NCI-H510A treated with DMSO at 0.1 percent for 48 hours (cell line): ENCODE data around the gene HAUS7.

ENCODE experiments used
- DNase-seq: peaks from one replicate; lab custom pipeline; 2025; lab: John Stamatoyannopoulos, UW

HAUS7 gene

DNA sequence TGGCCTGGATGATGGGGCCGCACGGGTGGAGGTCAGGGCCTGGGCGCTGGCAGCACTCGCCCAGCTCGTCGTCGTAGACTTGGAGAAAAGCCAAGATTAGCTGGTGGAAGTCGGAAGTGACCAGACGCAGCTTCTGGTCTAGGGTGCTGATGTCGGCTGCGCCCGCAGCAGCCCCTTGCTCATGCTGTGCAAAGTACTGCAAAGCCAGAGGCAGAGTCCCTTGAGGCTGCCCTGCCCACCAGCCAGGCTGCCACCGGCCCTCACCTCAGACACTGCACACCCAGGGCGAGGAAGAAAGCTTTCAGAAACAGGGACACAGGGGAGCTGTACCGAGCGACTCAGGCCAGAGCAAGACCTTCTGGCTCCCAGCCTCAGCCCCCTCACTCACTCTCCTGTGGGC is 14.8 kb downstream of the HAUS7 start:
- no peak for DNase-seq

DNA sequence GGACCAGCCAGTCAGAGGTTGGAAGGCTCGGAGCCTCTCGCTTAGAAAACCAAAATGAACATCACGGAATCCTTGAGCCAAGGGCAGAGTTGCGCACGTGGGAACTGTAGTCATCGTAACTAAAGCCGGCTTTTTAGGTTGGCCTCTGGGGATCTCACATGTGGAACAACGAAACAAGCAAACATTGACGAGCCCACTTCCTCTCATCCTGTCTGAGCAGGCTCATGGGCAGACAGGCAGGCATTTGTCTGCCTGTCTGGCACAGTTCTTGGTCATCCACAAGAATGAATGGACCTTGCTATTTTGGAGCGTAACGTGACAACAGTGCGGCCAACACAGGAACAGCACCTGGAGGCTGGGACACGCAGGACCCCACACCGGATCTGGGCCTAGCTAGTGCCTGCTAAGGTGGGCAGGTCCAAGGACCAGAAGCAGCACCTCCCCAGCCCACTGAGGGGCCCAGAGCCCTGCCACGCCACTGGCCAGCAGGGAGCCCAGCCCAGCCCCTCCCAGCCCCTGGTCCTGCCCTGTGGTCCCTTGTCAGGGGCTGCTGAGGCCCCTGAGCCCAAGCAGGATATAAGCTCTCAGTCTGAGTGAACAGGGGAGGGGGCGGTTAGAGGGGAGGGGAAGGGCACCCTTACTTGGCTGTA is 15.3 kb downstream of the HAUS7 start:
- DNase-seq, result no peak

DNA sequence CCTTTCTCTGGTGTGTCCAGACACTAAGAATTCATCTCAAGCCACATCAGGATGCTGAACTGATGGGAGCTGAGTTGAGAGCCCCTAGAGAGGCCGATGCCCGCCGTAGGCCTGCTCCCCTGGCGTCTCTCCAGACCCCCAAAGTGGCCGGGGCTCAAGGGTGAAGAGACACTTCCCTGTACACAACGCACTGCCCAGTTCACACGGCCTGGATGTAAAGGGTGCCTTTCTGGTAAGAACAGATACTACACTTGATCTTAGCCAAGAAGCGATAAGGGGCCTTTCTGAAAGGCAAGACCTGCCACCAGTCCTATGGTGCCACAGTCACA is 19.5 kb downstream of the HAUS7 start:
- DNase-seq, result no peak

DNA sequence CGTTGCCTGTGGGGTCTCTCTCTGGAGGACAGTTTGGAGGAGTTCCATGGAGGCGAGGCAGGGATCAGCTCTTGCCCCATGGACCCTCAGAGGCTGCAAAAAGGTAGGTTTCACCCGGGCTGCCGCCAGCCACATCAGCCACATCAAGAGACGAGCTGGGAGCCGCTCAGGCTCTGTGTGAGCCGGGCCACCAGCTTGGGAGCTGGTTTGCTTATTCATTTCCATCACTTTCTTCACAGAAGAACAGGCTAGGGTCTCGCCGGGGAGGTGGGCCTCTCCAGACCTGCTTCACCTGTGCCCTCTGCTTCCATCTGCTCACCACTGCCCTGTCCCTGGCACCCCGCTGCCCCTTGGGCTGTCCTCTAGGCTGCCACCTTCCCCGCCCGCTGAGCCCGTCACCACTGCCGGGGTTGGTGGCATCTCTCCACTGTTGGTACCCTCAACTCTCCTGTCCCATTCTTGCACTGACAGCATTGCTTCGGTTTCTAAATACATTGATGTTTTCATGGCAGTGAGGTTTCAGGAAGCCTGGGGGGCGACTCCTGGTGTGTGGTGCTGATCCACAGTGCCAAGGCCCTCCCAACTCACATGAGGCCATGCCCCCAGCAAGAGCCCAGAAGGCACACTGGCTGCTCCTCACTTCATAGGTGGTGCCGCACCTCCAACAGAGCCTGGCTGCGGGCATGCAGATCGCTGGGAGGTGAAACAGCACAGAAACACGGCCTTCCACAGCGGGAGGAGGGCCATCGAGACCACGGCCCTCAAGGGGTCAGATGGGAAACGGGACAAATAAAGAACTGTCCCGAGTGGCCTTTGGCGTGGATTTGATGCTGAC is 20.0 kb downstream of the HAUS7 start:
- DNase-seq, result no peak

DNA sequence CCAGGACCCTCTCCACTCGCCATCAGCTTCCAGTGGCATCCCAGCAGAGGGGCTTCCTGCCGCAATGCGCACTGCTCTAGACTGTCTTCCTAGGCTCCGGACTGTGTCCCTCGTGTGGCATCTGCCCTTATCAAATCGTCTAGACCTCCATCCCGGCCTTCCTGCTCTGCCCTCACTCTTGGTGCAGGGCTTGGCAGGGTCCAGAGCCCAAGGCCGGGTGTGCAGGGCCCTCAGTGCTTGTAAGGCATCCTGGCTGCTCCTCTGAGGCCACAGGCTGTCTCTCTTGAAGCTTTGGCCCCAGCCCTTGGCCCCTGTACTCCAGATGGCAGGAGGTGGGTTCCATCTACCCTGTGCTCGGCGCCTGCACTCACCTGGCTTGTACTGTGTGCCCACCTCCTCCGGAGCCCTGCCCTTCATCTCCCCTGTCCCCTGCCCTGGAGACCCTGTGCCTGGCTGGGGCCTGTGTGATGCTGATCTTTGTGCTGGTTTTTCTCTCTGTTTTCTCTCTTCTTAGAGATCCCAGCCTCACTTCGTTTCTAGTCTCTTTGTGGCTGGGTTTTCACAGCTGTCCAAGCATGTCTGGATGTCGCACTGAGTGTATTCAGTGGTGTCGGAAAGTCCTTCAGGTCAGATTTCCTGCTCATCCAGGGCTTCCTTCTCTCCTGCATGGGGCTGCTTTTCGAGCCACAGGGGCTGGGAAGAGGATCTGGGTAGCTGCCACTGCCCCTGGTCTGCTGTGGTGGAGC is 20.8 kb downstream of the HAUS7 start:
- DNase-seq, result no peak

DNA sequence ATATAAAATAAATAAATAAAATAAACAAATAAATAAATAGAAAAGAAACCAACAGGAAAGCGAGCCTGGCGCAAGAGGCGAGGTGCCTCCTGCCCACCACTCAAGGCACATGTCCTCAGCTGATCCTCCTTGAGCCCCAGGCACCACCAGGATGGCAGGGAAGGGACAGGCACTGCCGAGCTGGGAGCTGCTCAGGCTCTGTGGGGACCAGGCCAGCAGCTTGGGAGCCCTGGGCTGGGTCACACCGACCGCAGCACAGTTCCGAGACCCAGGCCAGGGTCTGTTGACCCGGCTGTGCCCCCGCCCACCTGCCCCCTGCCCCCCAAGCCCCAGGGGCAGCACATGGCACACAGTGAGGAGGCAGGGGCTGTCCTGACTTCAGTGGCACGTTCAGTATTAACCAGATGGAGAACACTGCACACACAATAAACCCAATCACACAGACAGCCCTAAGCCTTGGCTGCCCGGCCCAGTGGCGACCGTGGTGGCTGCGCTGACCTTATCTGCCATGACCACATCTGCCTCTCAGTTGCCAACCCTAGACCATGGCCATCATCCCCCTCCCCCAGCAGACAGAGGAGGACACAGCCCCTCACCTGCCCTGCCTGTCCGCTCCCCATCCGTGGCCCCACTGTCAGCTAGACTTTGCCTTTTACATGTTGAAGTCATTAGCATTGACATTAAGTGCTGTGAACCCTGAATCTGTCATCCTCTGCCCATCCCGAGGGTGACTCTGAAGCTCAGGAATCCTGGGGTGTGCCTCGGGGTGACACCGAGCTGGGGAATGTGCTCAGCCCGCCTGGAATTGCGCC is 21.6 kb downstream of the HAUS7 start:
- no peak for DNase-seq

DNA sequence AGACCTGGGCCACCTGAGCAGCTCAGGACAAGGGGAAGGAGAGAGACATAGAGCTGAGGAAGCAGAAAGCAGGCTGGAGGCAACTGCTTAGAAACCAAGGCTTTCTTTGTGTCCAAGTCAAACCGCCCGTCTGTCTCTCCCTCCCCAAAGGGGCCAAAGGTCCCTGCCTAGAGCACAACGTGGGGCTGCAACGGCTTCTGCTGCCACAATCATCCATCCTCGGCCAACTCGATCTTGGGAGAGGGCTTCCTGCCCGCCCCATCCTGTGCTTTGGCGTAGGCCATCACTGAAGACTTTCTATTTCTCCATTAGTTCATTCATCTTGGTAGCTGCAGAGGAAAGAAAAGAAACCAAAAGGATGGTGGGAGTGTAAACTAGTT is 22.8 kb downstream of the HAUS7 start:
- DNase-seq, result no peak

DNA sequence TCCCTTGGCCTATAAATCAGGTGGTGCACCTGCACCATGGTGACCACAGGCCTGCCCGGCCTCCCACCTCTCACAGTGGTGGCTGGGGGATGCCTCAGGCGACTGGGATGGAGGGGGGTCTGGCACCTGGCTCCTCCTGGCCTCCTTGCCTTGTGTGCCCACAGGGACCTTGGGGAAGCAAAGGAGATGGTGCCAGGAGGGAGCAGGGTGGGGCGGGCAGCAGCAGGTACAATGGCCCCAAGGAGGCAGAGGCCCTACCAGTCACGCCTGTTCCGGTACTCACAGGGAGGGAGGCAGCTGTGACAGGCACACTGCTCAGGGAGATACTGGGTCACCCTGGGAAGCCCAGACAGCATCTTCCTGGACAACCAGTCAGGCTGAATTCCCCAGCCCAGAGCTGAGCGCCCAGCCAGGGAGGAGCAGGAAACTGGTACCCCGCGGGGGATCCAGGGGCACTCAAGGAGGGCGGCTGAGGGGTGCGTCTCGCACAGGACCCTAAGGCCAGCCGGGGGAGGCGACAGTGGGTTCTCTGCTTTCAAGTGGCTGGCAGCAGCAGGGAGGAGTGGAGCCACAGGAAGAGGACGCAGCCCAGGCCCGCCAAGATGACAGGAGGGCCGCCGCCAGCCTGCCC is 23.3 kb downstream of the HAUS7 start:
- no peak for DNase-seq

DNA sequence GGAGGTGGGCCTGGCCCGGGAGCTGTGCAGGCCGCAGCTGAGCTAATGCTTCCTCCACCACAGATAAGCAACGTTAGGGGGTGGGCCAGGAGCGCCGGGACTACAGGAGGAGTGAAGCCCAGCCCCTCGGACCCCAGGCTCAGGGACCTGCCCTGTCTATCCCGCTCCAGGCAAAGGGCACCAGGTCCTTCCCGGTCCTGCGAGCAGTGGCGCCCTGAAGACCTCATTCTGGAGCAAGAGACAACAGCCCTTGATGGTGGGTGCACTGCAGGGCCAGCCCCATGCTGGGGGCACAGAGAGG is 23.8 kb downstream of the HAUS7 start:
- DNase-seq, result no peak

DNA sequence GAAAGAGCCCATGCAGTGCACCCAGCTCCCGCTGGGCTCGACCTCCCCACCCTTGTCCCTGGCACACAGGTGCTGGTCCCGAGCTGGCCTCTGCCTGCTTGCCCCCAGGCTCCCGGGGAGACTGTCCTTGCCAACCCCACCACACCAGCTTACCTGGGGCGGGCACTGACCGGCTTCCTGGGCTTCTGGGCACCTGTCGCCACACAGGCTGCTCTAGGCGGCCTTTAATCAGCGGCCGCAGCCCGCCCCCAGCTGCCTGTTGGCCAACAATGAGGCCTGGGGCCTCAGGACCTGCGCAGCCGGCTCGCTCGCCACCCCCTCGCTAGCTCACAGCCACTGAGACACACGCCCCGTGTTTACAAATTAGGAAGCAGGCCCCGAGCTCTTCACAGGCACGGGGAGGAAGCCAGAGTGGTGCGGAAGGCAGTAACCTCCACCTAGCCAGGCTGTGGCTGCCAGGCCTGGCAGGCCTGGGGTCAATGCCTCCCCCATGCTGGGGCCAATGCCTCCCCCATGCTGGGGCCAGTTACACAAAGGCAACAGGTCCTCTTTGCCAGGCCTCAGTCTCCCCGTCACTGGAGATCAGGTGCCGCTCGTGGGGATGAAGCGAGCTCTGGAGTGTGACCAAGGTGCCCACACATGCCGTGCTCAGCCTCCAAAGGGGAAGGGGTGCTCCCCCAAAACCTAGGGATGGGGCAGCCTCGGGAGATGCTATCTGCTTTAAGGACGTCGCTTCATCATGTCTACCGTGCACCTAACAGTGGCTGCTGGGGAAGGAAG is 24.3 kb downstream of the HAUS7 start, which contains the start of gene TREX2:
Gene TREX2, minus strand, starts transcription at position 201 of the 780 bp plus-strand sequence. CDS start 626 bp downstream, outside the sequence.
- no peak for DNase-seq

DNA sequence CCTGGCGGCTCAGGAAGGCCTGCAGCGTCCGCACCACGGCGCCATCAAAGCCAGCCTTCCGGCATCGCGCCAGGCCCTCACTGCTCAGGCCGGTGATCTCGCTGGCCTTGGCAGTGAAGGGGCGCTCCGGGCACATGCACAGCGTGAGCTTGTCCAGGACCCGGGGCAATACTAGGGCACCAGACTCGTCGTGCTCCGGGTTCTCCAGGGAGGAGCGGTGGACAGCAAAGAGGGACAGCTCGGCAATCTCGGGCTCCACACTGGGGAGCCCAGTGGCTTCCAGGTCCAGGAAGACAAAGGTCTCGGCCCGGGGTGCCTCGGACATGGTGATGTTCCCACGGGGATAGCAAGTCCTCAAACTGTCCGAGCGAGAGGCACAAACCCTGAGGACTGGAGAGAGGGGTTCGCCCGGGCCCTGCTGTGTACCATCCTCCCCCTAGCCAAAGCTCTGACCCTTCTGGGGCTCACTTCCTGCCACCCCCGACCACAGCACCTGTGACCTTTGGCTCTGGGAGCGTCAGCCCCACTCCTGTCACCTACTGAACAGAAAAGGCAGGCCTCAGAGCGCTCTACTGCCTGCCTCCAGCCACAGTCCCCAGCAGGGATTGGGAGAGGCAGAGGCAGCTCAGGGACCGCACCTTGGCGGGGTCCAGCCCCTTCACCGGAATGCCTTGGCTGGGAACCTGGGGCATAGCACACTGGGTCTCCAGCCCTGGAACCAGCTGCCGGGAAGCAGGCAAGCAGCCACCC is 25.1 kb downstream of the HAUS7 start:
- DNase-seq, result no peak

DNA sequence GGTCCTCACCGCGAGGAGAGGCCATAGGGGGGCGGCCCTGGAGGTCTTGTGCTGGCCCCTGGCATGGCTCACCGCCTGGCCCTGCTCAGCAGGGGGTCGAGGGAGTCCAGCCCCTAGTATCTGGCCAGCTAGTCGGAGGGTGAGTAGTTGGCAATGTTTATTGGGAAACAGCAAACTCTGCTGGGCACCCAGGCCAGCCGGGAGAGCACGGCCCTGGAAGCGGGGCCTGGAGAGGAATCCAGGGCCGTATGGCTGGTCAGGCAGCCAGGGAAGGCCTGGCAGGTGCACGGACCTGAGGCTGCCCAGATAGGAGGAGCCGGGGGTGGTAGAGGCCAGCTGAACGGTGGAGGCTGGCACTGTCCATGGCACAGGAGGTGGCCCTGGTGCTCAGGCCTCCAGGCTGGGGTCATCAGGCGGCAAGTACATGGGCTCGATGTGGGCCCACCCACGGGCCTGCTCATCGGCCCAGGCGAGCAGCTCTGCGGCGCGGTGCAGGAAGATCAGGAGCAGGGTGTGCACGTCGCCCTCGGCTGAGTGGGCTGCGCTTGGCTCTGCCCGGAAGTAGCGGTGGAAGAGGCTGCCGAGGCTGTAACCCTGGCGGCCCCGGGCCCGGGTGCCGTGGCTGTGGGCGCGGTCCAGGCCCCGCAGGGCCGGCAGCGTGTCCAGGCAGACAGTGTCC is 25.9 kb downstream of the HAUS7 start:
- DNase-seq, result no peak

DNA sequence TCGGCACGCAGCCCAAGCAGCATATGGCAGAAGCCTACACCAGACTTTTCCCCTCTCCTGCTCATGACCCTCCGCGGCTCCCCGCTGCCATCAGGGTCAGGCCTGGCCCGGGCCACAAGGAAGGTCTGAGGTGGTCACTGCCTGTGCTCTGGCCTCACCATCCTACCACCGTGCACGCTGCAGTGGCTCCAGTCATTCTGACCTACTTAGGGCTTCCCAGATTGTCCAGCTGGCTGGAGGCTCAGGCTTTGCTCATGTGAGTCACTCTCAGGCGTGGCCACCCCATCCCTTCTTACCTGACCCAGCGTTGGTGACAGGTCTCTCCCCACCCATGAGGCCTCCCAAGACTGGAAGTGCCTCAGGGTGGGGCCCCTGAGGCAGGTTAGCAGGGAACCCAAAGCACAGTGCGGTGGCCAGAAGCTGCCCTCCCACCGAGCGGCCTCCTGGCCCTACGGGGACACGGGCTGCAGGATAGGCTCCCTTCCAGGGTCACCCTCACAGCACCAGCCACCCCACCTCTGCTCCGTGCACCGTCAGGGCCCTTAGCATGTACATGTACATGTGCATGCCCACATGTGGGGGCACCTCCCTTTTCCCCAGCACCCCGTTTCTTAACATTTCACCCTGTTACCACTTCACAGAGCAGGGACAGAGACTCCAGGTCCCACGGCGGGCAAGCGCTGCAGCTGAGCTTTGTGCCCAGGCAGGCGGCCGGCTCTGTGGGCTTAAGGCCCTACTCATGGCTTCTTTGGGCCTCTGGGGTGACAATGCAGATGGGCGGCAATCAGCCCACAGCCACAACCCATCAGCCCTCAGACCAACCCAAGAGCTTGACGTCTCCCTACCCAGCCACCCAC is 26.7 kb downstream of the HAUS7 start:
- no peak for DNase-seq

DNA sequence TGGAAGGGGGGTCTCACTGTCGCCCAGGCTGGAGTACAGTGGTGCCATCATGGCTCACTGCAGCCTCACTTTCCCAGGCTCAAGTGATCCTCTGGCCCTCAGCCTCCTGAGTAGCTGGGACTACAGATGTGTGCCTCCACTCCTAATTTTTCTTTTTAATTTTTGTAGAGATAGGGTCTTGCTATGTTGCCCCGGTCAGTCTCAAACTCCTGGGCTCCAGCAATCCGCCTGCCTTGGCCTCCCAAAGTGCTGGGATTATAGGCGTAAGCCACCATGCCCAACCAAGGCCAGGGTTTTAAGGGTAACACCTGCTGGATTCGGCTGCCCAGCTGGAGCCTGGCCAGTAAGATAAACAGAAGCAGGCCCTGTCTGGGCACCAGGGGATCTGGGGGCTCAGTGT is 27.9 kb downstream of the HAUS7 start:
- DNase-seq, result no peak

DNA sequence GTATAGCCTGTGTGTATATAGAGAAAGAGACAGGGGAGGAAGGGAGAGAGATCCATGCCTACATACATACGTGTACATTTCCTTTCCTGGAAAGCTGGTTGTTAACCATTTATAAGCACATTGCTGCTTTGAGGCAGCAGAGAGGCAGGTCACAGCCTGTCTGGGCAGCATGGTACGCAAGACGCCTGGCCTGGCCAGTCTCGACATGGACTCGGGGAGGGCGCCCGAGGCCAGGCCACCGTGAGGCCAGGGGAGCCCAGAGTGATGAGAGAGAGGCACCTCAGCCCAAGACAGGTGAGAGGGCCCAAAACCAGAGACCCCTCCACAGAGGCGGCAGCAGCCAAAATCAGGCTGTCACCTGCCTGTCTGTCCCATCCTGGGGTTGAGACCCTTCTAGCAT is 28.4 kb downstream of the HAUS7 start:
- no peak for DNase-seq

DNA sequence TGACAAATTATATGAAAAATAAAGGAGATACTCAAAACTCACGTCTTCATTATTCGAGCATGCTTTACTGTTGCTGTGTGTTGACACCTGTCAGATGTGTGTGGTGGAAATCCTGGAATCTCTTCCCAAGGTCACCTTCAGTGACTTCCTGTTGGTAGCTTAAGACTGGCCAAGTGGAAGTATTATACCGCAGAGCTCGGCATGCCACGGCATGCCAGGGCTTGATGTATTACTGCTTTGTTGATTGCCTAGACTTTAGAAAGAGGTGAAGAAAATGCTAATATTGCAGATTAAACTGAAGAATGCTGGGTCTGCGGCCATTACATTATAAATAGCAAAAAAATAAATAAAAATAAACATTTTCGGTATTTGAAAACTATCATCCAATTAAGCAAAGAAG is 29.1 kb downstream of the HAUS7 start:
- no peak for DNase-seq

DNA sequence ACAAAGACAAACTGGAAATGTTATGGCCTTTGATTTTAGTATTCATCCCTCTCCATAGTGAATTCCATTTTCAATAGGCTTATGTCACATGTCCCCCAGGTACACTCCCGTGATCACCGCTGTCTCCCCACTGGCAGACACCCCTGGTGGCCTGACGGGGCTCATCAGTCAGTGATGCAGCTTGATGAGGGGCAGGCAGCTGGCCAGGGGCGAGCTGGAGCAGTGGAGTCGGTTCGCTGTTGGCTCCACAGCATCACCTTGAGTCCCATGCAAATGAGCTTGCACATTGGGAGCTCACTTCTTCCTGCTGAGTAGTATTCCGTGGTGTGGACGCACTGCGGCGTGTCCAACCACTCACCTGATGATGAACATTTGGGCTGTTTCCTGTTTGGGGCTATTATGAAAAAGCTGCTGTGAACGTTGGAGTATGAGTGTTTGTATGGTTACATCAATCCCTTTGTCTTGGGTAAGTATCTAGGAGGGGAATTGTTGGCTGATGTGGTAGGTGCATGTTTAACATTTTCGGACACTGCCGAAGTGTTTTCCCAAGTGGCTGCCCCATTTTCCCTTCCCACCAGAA is 29.7 kb downstream of the HAUS7 start:
- no peak for DNase-seq

DNA sequence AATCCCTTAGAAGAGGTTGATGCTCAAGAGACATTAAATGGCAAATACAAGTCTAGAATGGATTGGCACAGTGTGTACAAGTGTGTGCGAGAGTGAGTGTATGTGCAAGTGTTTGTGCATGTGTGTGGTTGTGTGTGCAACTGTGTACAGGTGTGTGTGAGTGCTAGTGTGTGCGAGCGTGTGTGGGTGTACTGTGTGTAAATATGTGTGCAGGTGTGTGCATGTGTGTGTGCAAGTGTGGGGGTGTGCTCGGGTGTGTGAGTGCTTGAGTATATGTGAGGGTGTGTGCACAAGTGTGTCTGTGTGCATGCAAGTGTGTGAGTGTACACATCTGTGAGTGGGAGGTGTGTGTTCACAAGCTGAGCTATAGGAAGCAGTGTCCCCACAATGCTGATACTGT is 30.4 kb downstream of the HAUS7 start:
- no peak for DNase-seq

DNA sequence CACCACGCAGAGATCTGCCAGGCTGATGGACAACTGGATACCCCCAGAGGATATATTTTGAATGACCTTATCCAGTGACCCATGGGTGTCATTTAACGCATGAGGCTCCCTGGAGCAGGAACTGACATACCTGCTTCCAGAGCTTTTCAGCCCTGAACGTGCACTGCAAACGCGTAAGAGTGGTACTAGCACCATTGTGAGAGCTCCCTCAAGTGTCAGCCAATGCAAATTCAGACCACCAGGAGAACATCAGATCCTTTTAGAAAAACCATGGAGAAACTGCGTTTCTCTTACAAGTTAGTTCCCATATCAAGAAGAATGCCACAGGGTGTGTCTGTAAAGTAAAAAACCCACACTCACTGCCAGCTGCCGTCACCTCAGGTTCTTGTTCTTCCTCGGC is 31.8 kb downstream of the HAUS7 start:
- DNase-seq, result no peak
